ENCODE results near the gene ADAM8.

The ADAM8 gene

GRCh38 chr10:133307776-133308420, 31.2 kb upstream of the ADAM8 start:
- peak; percentile 2 for DNase-seq

- no peak for DNase-seq
Measured at GRCh38 chr10:133306941-133307379, 30.3 kb upstream of the ADAM8 start.

- no peak for DNase-seq
Measured at GRCh38 chr10:133306097-133306476, 29.4 kb upstream of the ADAM8 start.

- no peak for DNase-seq
Measured at GRCh38 chr10:133303206-133303605, 26.5 kb upstream of the ADAM8 start.

- DNase-seq = no peak
Measured at GRCh38 chr10:133302230-133302629, 25.6 kb upstream of the ADAM8 start.

GRCh38 chr10:133299738-133300137, 23.1 kb upstream of the ADAM8 start:
- DNase-seq = no peak

- DNase-seq = no peak
Measured at GRCh38 chr10:133299224-133299623, 22.6 kb upstream of the ADAM8 start.

- no peak for DNase-seq
Measured at GRCh38 chr10:133298466-133298865, 21.8 kb upstream of the ADAM8 start.

GRCh38 chr10:133297504-133297903, 20.8 kb upstream of the ADAM8 start:
- no peak for DNase-seq

- no peak for DNase-seq
Measured at GRCh38 chr10:133295426-133296320, 19.0 kb upstream of the ADAM8 start.

GRCh38 chr10:133294189-133294588, 17.5 kb upstream of the ADAM8 start:
- no peak for DNase-seq

- no peak for DNase-seq
Measured at GRCh38 chr10:133293810-133294119, 17.1 kb upstream of the ADAM8 start.

GRCh38 chr10:133292919-133293809, 16.5 kb upstream of the ADAM8 start:
- no peak for DNase-seq

GRCh38 chr10:133289761-133290160, 13.1 kb upstream of the ADAM8 start:
- no peak for DNase-seq

- no peak for DNase-seq
Measured at GRCh38 chr10:133287832-133288500, 11.3 kb upstream of the ADAM8 start.

- no peak for DNase-seq
Measured at GRCh38 chr10:133286366-133286765, 9.7 kb upstream of the ADAM8 start.

- DNase-seq = no peak
Measured at GRCh38 chr10:133285217-133285616, 8.5 kb upstream of the ADAM8 start.

GRCh38 chr10:133283931-133284330, 7.3 kb upstream of the ADAM8 start:
- no peak for DNase-seq

- DNase-seq = no peak
Measured at GRCh38 chr10:133282846-133283390, 6.2 kb upstream of the ADAM8 start.

- no peak for DNase-seq
Measured at GRCh38 chr10:133281628-133282372, 5.1 kb upstream of the ADAM8 start.

GRCh38 chr10:133281084-133281483, 4.4 kb upstream of the ADAM8 start:
- no peak for DNase-seq
